Stimulated activated CD4-positive, alpha-beta T cell treated with anti-CD3 and anti-CD28 coated beads, Interleukin-15, amount 100 ng/mL, for 1 hour (primary cell): ENCODE measurements around the gene ICA1.

Experiments
- DNase-seq, 2 donors: peaks; one replicate each; pipeline ENCODE4 v3.0.0-alpha.2; 2020; ENCODE audit warnings: low read depth in 1 of 2, low spot score in 1 of 2

ICA1 gene

GRCh38 chr7:8133188-8133848 lies 128.6 kb downstream of the ICA1 start:
- DNase-seq: no peak

DNA sequence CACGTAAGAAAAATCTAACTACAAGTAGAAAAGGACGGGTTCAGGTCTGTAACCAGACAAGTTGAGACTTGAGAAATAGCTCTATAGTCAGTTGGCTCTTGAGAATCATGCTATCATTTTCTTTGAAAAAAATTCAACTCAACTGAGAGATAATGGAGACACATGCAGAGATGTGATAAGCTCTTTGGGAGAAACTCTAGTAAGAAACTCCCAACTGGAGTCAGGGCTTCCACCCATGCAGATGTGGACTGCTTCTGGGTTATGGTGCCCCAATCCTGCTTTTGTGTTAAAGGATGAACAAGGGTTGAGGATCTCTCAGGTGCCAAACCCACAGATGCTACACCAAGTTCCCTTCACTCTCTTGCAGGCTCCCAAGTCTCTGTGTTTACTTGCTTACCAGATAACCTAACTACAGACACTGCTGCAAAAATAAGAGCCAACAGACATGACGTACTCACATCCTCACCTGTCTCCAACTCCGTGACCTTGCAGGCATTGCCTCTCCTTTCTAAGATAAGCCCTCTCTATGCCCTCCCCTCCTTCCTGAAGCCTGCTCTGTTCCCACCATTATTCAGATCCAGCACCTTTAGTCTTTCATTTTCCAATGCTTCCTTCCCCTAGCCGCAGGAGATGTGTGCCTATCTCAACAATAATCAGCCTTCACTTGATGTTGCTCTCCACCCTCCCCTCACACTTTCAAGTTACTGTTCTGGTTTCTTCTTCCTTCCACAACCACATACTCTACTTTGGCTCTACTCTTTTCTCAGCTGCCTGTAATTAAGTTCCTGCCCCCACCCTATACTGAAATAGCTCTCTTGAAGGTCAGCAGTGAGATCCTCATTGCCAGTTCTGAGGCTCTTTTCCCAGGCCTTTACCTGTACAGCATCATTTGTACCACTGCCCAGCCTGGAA lies 130.0 kb downstream of the ICA1 start:
- no peak for DNase-seq

GRCh38 chr7:8130663-8131062 lies 131.3 kb downstream of the ICA1 start:
- no peak for DNase-seq

DNA sequence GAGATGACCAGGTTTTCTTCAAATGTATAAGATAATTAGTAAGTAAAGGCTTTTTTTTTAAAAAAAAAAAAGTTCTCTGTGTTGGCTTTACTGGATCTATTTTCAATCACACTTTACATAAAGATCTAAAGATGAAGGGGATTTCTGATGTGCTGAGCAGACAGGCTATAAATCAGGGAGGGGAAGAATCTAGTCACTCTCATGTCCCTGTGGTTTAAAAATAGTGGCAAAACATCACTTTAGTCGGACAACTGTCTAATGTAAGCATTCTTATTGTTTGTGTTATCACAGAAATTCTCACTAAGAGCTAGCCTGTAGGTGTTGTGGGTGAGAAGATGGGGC lies 132.7 kb downstream of the ICA1 start:
- no peak for DNase-seq

GRCh38 chr7:8128449-8129317 lies 133.3 kb downstream of the ICA1 start:
- no peak for DNase-seq

GRCh38 chr7:8126601-8127167 lies 135.3 kb downstream of the ICA1 start:
- no peak for DNase-seq

GRCh38 chr7:8125680-8126444 lies 136.1 kb downstream of the ICA1 start:
- DNase-seq: peak; percentile 45 to 47

- DNase-seq: no peak
Observed at GRCh38 chr7:8121243-8121642, 140.7 kb downstream of the ICA1 start.

GRCh38 chr7:8120390-8121058 lies 141.4 kb downstream of the ICA1 start:
- no peak for DNase-seq

DNA sequence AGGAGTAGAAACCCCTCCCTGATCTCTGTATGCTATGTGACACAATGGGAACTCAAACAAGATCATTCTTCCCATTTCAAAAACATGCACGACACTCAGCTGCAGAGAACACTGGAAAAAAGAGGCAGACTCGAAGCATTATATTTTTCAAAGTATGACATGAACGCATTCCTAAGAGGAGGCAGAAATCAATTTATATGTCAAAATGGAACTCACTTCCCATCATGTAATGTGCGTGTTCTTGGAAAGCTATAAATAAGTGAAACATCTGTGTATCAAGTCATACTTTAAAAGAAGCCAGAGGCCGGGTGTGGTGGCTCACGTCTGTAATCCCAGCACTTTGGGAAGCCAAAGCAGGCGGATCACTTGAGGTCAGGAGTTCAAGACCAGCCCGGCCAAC lies 142.7 kb downstream of the ICA1 start:
- no peak for DNase-seq

- no peak for DNase-seq
Observed at GRCh38 chr7:8117195-8117594, 144.8 kb downstream of the ICA1 start.

GRCh38 chr7:8115547-8116402 lies 146.2 kb downstream of the ICA1 start:
- DNase-seq: no peak

DNA sequence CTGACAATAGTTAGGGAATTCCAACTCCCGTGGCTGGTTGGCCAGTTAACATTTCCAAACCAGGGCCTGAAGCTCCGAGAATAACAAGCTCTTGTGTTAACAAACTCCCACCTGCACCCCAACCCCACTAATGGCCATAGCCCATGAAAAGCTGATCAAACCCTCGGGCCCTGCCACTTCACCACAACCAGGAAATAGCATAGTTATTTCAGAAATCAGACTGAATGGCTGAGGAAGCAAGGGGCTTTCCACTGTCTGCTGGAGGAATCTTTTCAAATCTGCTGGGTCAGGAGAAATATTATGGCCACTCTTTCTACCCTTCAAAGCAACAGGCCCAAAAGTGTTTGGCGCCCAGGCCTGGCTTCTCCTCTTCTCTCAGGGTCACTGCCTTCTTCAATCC lies 147.8 kb downstream of the ICA1 start:
- DNase-seq: no peak

DNA sequence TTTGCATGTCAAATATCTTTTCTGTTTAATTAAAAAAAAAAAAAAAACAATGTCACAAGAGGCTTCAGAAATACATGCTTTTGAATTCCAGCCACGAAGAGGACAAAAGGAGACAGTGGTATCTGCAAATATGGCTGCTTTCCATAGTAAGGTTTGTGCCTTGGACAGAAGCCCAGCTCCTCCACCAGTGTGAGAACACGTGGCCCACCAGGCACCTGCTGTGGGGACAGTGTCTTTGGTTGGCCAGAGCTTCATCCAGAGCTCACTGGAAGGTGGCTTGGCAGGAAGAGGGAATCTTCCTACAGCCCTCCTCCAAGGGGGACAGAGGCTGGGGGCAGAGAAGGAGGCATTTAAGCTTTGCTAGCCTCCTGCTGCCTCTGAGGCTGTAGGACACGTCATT lies 148.8 kb downstream of the ICA1 start:
- no peak for DNase-seq

DNA sequence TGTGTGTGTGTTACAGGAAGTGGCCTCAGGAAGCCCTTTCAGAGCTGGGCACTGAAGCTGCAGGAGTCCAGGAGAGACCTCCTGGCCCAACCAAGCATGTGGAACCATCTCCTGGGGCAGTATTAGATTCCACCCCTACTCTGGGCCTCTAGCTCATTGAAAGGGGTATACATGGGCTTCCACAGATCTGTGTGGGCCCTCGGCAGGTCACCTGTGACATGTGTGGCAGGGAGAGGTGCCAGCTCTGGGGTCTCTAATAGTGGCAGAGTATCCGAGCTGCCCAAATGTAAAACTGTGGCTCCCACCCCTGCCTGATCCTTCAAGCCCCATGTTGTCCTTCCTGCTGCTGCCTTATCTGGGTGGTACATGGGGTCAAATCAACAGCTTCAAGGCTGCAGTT lies 149.3 kb downstream of the ICA1 start:
- DNase-seq: no peak

DNA sequence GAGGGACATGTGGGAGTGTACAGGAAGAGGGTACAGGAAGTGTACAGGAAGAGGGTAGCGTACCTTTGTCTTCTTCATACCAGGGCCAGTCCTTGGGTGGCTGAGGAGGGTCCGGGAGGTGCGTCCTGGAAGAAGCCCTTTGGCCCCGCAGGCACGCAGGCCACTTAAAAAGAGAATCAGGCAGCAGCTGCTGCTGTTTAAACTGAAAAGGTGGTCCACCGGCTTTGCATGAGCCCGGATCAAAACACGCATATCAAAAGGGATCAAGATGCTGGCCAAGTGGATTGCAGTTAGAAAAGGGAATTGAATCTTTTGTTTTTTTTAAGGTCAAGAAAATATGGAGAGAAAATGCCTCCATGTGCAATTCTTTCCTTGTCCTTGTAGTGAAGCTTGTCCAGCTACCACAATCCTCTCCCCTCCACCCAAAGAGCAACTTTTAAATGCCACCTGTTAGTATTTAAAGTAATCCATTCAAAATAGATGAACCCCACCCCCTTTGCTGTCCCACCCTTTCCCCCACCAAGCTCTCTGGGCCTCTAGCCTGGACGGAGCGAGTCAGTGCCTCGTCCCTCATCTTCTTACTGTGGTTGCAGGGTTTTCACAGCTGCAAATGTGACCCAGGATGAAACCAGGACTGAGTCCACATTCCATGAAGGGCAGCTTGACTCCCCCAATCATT lies 150.5 kb downstream of the ICA1 start:
- DNase-seq: no peak

DNA sequence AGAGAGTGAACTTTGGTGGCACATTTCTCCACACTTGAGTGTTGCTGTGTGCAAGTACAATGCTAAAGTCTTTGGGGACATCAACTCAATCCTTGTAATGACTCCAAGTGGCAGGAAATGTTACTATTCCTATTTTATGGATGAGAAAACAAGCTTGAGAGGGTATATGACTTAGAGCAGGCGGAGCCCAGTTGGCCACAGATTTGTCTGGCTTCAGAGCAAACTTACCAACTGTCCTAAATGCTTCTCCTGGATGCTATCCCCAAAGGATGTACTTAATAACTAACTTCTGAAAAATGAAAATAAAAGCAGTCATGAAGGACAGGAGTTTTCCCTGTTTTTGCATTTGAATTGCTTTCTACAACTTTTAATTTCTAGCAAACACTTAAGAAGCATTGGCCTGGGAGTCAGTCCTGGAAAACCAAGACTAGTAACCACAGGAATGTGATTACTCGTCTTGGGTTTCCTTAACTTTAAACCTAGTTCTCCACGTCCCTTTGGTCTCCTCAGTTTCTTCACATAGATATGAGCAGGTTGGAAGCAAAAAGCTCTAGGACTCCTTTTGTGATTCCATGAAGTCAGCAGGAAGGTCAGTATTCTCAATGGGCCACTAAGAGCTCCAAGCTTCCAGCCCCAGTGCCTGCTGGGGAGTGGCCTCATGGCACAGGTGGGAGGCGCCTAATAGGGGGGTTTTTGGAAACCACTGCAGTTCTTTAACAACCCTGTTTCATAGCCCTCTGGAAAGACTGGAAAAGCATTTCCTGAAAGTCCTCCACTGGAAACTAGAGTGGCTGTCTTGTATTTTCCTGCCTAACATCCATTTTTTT lies 152.6 kb downstream of the ICA1 start:
- DNase-seq: no peak
